ENCODE measurements around the gene TMEM97. TPM values are rescaled to one million over a fixed set of nuclear protein-coding genes. Genes with fewer than 3 reads are reported as not detected.

TMEM97 gene
- polyA plus RNA-seq, 4 donors: 1.8 to 33.1 (median 16.7) TPM

GRCh38 chr17:28357061-28357900 lies 38.3 kb downstream of the TMEM97 start, which contains the start of gene POLDIP2:
Gene POLDIP2, minus strand, starts transcription at chr17:28357527. Its CDS starts 79 bp downstream, at chr17:28357448.
- H3K27me3 ChIP-seq (ENCODE audit: control insufficient read depth in 3 of 3, insufficient read depth in 3 of 3, low read length in 3 of 3): no peaks in the 10 kb centered on the region
- H3K9me3 ChIP-seq (ENCODE audit: control insufficient read depth in 2 of 2, insufficient read depth in 1 of 2, low read depth in 1 of 2, low read length in 1 of 2): no peaks in the 10 kb centered on the region
- H3K4me3 ChIP-seq (ENCODE audit: low read depth in 1 of 3, low read length in 3 of 3): peak within 1 kb of the TSS; percentile 86 to 95 (median 90)
- H3K27ac ChIP-seq (ENCODE audit: low read depth in 1 of 3, low read length in 2 of 3): peak within 1 kb of the TSS; percentile 35 to 89 (median 79)
- WGBS, 3 donors: 0 to 1% (median 1%) methylated on average over 67 to 80 of the region's 80 CpGs
- H3K4me1 ChIP-seq (ENCODE audit: control insufficient read depth in 3 of 3, insufficient read depth in 2 of 3, low read depth in 1 of 3, low read length in 2 of 3): peaks cover 0 to 15% (median 7%) of the 10 kb centered on the region in 3 donors
- FAIRE-seq (no peak), DNase-seq (peak; percentile 94 to 97)
- H3K36me3 ChIP-seq (ENCODE audit: control insufficient read depth in 3 of 3, insufficient read depth in 2 of 3, low read depth in 1 of 3, low read length in 3 of 3): peaks cover 15 to 47% (median 18%) of the 10 kb centered on the region in 3 donors

DNA sequence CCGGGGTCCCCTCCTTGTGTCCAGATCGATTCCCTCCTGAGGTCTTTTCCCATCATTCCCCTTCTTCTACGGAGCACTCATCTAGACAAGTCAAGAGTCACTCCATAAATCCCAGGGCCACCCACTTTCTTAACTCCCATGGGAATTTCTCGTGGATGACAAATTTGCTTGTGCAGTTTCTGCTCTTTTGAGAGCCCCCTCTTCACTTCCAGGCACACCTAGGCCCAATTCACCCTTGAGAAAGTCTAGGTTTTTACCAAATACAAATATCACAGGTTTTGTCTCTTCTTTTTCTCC lies 38.8 kb downstream of the TMEM97 start:
- no peaks in the 10 kb centered on the region for H3K9me3 ChIP-seq (ENCODE audit: control insufficient read depth in 2 of 2, insufficient read depth in 1 of 2, low read depth in 1 of 2, low read length in 1 of 2)
- H3K4me1 ChIP-seq (ENCODE audit: control insufficient read depth in 3 of 3, insufficient read depth in 2 of 3, low read depth in 1 of 3, low read length in 2 of 3): peaks cover 0 to 15% (median 7%) of the 10 kb centered on the region in 3 donors
- peaks cover 14 to 48% (median 18%) of the 10 kb centered on the region in 3 donors for H3K36me3 ChIP-seq (ENCODE audit: control insufficient read depth in 3 of 3, insufficient read depth in 2 of 3, low read depth in 1 of 3, low read length in 3 of 3)
- H3K27ac ChIP-seq (ENCODE audit: low read depth in 1 of 3, low read length in 2 of 3): peak overlapping the region in 2 of 3 donors; percentile 37 to 89
- peak overlapping the region; percentile 86 to 95 (median 90) for H3K4me3 ChIP-seq (ENCODE audit: low read depth in 1 of 3, low read length in 3 of 3)
- DNase-seq (no peak), FAIRE-seq (no peak)
- 2 to 9% (median 3%) methylated on average over 4 of the region's 4 CpGs for WGBS, 3 donors
- no peaks in the 10 kb centered on the region for H3K27me3 ChIP-seq (ENCODE audit: control insufficient read depth in 3 of 3, insufficient read depth in 3 of 3, low read length in 3 of 3)

- 84 to 88% (median 85%) methylated on average over 5 of the region's 5 CpGs for WGBS, 3 donors
- Histone ChIP-seq H3K27ac (ENCODE audit: low read depth in 1 of 3, low read length in 2 of 3) (no peak overlapping the region), H3K27me3 (ENCODE audit: control insufficient read depth in 3 of 3, insufficient read depth in 3 of 3, low read length in 3 of 3) (no peaks in the 10 kb centered on the region), H3K4me3 (ENCODE audit: low read depth in 1 of 3, low read length in 3 of 3) (no peak overlapping the region), H3K4me1 (ENCODE audit: control insufficient read depth in 3 of 3, insufficient read depth in 2 of 3, low read depth in 1 of 3, low read length in 2 of 3) (peaks cover 0 to 8% (median 4%) of the 10 kb centered on the region in 3 donors), H3K36me3 (ENCODE audit: control insufficient read depth in 3 of 3, insufficient read depth in 2 of 3, low read depth in 1 of 3, low read length in 3 of 3) (peaks cover 4 to 56% (median 18%) of the 10 kb centered on the region in 3 donors), H3K9me3 (ENCODE audit: control insufficient read depth in 2 of 2, insufficient read depth in 1 of 2, low read depth in 1 of 2, low read length in 1 of 2) (no peaks in the 10 kb centered on the region)
- FAIRE-seq (no peak), DNase-seq (no peak)
These were observed 44.2 kb downstream of the TMEM97 start for GRCh38 chr17:28363186-28363585.

- no peaks in the 10 kb centered on the region for H3K27me3 ChIP-seq (ENCODE audit: control insufficient read depth in 3 of 3, insufficient read depth in 3 of 3, low read length in 3 of 3)
- H3K36me3 ChIP-seq (ENCODE audit: control insufficient read depth in 3 of 3, insufficient read depth in 2 of 3, low read depth in 1 of 3, low read length in 3 of 3): peaks cover 4 to 60% (median 18%) of the 10 kb centered on the region in 3 donors
- H3K4me1 ChIP-seq (ENCODE audit: control insufficient read depth in 3 of 3, insufficient read depth in 2 of 3, low read depth in 1 of 3, low read length in 2 of 3): peaks cover 0 to 14% (median 0%) of the 10 kb centered on the region in 3 donors
- no peak for DNase-seq
- H3K4me3 ChIP-seq (ENCODE audit: low read depth in 1 of 3, low read length in 3 of 3): no peak overlapping the region
- no peak overlapping the region for H3K27ac ChIP-seq (ENCODE audit: low read depth in 1 of 3, low read length in 2 of 3)
- FAIRE-seq: no peak
- 91 to 93% (median 93%) methylated on average over 8 of the region's 8 CpGs for WGBS, 3 donors
- H3K9me3 ChIP-seq (ENCODE audit: control insufficient read depth in 2 of 2, insufficient read depth in 1 of 2, low read depth in 1 of 2, low read length in 1 of 2): no peaks in the 10 kb centered on the region
These were observed 45.0 kb downstream of the TMEM97 start for GRCh38 chr17:28363776-28364650.

GRCh38 chr17:28364665-28365363 lies 45.8 kb downstream of the TMEM97 start, which contains the start of gene SEBOX:
Gene SEBOX, minus strand, starts transcription at chr17:28365199. Its CDS starts 48 bp downstream, at chr17:28365151.
- FAIRE-seq: no peak
- 78 to 89% (median 82%) methylated on average over 9 to 13 of the region's 13 CpGs for WGBS, 3 donors
- H3K4me3 ChIP-seq (ENCODE audit: low read depth in 1 of 3, low read length in 3 of 3): no peak within 1 kb of the TSS
- H3K9me3 ChIP-seq (ENCODE audit: control insufficient read depth in 2 of 2, insufficient read depth in 1 of 2, low read depth in 1 of 2, low read length in 1 of 2): no peaks in the 10 kb centered on the region
- peaks cover 4 to 57% (median 16%) of the 10 kb centered on the region in 3 donors for H3K36me3 ChIP-seq (ENCODE audit: control insufficient read depth in 3 of 3, insufficient read depth in 2 of 3, low read depth in 1 of 3, low read length in 3 of 3)
- H3K27me3 ChIP-seq (ENCODE audit: control insufficient read depth in 3 of 3, insufficient read depth in 3 of 3, low read length in 3 of 3): no peaks in the 10 kb centered on the region
- no peak for DNase-seq
- H3K4me1 ChIP-seq (ENCODE audit: control insufficient read depth in 3 of 3, insufficient read depth in 2 of 3, low read depth in 1 of 3, low read length in 2 of 3): peaks cover 0 to 21% (median 0%) of the 10 kb centered on the region in 3 donors
- no peak within 1 kb of the TSS for H3K27ac ChIP-seq (ENCODE audit: low read depth in 1 of 3, low read length in 2 of 3)

- Histone ChIP-seq H3K27me3 (ENCODE audit: control insufficient read depth in 3 of 3, insufficient read depth in 3 of 3, low read length in 3 of 3) (no peaks in the 10 kb centered on the region), H3K27ac (ENCODE audit: low read depth in 1 of 3, low read length in 2 of 3) (no peak overlapping the region), H3K4me1 (ENCODE audit: control insufficient read depth in 3 of 3, insufficient read depth in 2 of 3, low read depth in 1 of 3, low read length in 2 of 3) (peaks cover 0 to 28% (median under 1%) of the 10 kb centered on the region in 3 donors), H3K9me3 (ENCODE audit: control insufficient read depth in 2 of 2, insufficient read depth in 1 of 2, low read depth in 1 of 2, low read length in 1 of 2) (no peaks in the 10 kb centered on the region), H3K36me3 (ENCODE audit: control insufficient read depth in 3 of 3, insufficient read depth in 2 of 3, low read depth in 1 of 3, low read length in 3 of 3) (peaks cover 4 to 50% (median 14%) of the 10 kb centered on the region in 3 donors), H3K4me3 (ENCODE audit: low read depth in 1 of 3, low read length in 3 of 3) (no peak overlapping the region)
- no peak for FAIRE-seq
- 88 to 91% (median 90%) methylated on average over 3 of the region's 3 CpGs for WGBS, 3 donors
- DNase-seq: no peak
These were observed 46.5 kb downstream of the TMEM97 start for GRCh38 chr17:28365487-28365886.

DNA sequence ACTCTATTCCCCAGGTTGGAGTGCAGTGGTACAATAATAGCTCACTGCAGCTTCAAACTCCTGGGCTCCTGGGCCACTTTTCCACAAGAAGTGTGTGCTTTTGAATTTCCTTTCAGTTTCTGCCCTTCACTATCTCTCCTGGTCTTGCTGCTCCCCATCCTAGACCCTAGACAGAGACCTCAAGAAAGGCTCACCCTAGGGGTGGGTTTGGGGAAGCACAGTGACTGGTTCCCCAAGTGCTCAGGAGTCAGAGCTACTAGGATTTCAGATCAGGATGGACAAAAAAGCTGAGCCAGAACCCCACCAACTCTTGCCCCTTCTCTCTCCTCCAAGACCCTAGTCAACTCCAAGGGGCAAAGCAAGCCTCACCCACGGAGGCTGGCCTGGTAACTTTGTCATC lies 47.6 kb downstream of the TMEM97 start:
- Histone ChIP-seq H3K4me3 (ENCODE audit: low read depth in 1 of 3, low read length in 3 of 3) (no peak overlapping the region), H3K27ac (ENCODE audit: low read depth in 1 of 3, low read length in 2 of 3) (no peak overlapping the region), H3K9me3 (ENCODE audit: control insufficient read depth in 2 of 2, insufficient read depth in 1 of 2, low read depth in 1 of 2, low read length in 1 of 2) (no peaks in the 10 kb centered on the region), H3K27me3 (ENCODE audit: control insufficient read depth in 3 of 3, insufficient read depth in 3 of 3, low read length in 3 of 3) (no peaks in the 10 kb centered on the region), H3K36me3 (ENCODE audit: control insufficient read depth in 3 of 3, insufficient read depth in 2 of 3, low read depth in 1 of 3, low read length in 3 of 3) (peaks cover 2 to 42% (median 5%) of the 10 kb centered on the region in 3 donors), H3K4me1 (ENCODE audit: control insufficient read depth in 3 of 3, insufficient read depth in 2 of 3, low read depth in 1 of 3, low read length in 2 of 3) (peaks cover 0 to 36% (median 3%) of the 10 kb centered on the region in 3 donors)
- DNase-seq (no peak), FAIRE-seq (no peak)
- 71 to 77% (median 72%) methylated on average over 1 of the region's 1 CpG for WGBS, 3 donors
